GM19463 (cell line): Measurements from ENCODE around the gene NEGR1.

Experiments used
- ATAC-seq: cut with Tn5 transposase; IDR thresholded peaks from one replicate; pipeline ENCODE4 v1.9.1; 2021; ENCODE audit warnings: mild to moderate bottlenecking, moderate library complexity; ENCODE audit not compliant: unreplicated experiment

Gene NEGR1

DNA sequence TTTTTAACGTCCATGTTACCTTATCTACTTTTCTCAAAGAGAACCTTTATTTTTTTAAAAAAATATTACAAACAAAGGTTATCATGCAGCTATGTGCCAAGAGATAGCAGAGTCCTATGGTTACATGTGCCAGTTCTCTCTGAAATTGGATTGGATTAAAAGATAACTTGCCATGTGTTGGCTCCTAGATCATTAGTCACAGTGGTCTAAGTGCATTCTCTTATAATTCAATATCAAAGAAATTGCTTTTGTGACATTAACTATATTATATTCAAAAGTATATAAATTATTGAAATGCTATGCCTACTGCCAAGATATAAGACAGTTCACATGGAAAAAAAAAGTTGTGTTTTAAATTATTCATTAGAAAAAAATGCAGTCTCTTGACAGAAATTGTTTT lies 494.2 kb downstream of the NEGR1 start:
- ATAC-seq = no peak

DNA sequence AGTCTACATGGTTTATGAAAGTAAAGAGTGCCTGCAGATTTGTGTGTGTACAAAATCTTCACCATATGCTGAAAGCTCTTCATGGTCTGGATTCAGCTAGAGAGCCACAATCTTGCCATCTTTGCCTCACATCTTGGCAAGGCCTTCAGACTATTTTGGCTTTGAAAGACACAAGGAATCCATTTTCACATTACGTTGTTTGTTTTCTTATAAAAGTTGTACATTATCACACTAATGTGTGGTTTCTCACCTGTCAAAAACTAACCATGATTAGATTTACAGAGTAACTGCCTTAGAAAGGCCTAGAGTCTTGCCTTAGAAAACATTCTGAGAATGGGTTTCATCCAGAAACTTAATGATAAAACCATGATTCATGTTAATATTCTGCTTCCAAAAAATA lies 494.6 kb downstream of the NEGR1 start:
- no peak for ATAC-seq

DNA sequence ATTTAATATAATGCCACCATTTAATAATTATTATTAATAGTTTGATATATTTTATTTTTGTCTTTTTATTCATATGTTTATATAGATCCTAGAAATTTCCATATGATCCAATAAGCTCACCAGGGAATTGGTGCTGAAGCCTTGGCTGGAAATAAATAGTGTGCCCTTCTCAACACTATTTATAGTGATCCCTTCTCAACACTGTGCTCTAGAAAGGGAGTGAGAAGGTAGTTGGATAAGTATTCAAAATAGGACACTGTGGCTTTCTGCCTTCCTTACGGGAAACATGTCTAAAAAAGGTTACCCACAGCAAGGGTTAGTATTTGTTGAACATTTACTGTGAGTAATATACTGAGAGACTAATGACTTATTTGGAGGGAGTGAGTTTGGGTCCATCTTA lies 496.1 kb downstream of the NEGR1 start:
- no peak for ATAC-seq

DNA sequence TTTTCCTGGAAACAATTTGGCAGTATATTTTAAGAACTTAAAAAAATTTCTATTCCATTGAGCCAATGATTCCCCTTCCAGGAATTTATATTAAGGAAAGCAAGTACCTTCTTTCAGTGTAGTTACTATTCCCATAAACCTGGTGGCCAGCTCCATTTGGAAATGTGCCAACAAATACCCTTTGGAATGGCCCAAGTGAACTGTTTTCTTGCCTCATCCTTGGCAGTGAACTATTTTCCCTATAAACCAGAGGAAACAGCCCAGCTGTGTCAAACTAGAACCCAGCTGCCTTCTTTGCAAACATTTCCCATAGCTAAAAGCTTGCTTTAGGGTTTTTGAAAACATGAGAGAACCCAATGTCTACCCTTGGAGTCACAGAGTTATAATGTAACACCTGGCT lies 496.9 kb downstream of the NEGR1 start:
- ATAC-seq = no peak

DNA sequence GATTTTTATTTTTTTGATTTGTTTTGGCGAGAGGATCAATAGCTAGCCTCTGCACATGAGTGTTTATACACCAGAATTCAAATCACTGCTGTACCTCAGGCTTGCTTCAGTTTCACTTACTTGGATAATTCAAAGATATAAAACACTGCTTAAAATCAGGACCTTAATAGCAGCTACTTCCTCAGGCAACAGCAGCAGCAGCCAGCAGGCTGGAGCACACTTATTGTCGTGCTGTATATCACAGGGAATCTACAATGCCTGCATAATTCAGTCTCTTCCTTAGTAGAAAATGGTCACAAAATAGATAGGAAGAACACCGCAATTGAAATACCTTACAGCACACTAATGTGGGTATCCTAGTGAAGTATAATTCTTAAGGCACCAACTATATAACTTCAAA lies 497.3 kb downstream of the NEGR1 start:
- no peak for ATAC-seq

DNA sequence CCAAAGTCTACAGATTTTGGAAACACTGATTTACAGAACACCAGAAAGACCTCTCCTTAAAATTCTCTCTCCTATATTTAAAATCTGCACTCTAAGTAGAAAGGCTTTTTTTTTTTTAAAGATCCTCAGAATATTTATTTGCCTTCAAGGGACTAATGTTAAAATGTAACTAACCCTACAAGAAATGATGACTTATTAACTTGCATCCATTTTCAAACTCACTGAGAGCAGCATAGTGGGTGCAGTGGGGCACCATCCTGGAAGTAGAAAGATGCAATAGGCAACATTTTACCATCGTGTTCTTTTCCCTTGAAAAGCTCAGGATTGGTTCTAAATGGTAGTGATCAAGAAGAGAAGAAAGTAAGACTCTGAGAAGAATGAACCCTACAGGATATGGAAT lies 498.1 kb downstream of the NEGR1 start:
- ATAC-seq = no peak

DNA sequence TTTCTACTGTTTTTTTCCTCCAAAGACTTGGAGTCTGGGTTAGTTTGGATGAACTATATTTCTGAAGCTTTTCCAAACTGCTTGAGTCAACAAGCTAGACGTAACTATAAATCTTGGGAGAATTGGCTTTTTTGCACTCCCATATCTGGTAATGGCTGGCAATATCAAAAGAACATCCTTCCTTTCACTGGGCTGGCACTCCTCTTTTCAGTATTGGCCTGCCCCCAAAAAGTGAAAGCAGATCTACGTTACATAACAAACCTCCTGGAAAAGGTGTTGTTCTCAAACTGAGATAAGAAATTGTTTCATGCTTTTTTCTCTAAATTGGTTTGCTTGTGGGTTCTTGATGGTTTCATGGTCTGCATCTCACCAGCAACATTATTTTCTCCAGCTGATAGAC lies 499.3 kb downstream of the NEGR1 start:
- no peak for ATAC-seq

DNA sequence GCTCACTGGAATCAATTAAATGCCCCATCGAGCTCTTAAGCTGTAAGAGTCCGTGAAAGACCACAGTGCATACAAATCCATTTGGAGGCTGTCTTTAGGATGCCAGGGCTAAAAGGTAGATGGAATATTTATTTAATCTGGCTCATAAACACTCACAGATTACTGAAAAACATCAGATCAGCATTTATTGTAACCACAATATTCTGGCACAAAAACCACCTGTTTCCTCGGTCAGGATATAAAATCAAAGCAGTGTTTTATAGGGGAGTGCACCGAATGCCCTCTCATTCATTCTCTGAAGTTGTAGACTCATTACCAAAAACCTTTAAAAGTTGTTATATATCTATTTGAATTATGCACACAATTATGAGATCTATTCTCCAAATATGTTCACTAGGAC lies 500.9 kb downstream of the NEGR1 start:
- ATAC-seq = no peak

DNA sequence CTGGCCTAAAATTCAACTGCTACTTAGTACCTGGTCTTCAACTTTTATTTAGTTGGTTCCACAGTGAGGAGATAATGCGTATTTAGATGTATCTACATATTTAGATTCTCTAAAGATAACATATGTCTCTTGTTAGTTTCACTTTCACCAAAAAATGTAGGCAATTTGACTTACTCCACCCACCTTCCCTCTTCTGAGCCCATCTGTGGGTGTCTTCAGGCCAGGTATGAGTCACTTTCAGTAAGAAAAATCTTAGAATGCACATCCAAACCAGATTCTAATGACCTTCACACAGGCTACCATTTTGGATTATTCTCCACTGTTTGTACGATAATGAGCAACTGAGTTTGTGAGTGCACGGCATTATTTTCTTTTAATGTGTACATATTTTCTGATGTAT lies 501.7 kb downstream of the NEGR1 start:
- ATAC-seq = peak; percentile 87

DNA sequence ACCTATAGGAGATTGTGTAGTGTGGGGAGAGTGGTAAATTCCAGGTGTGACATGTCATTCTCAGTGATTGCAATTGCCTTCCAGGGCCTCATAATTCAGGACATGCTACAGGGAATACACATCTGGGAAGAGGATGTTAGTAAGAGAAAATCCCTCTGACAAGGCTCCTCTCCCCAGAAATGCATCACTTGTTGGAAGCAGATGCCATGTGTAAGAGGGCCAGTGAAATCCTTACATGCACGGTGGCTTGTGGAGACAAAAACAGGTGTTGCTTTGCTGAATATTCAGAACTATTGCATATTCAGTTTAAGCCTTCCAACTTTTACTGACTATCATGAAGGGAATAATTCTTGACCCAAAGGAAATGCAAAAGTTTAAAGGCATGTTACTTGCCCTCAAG lies 503.4 kb downstream of the NEGR1 start:
- no peak for ATAC-seq

DNA sequence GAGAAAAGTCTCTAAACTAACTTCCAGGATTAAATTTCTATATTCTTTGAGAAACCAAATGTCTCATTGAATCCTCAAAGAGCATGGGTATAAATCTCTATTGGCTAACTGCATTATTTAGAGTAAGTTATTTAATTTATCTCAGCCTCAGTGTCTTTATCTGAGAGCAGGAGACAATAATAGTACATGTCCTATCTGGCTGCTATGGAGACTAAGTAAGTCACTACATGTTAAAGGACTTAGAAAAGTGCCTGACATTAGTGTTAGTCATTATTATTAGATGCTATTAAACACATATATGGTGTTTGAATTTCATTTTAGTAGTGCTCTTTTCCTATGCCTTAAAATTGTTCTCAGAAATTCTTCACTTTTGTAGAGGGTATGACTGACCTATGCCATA lies 505.2 kb downstream of the NEGR1 start:
- ATAC-seq = no peak

DNA sequence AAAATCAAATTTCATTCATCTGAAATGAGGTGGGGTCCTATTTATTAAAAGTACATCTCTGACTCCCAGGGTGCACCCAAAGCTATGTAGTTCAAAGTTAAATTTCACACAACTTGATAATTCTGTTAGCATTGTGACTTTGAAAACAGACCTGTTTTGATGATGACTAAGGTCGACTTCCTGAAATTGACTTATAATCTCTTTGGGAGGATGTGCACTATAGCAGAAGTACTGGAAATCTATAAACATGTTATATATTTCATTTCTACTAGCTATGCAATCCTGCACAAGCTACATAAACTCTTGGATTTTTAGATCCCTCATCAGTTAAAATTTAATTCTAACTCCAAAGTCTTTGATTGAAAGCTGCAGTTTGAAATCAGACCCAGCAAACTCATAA lies 507.6 kb downstream of the NEGR1 start:
- no peak for ATAC-seq

DNA sequence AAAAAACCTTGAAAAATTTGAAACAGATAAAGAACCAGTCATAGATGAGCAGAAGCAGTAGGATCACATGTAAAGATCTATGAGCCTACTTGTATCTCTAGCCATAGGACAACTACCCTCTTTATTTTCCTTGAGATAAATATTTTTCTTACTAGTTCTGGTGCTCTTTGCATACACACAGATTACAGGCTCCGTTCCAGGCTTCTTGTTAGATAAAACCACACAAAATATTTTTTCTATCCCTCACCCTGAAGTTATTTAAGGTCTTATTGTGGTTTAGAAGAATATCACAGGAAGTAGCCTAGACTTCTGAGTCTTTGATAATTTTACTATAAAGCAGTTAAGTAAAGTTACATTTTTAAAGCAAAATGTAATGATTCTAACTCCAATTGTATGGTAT lies 512.2 kb downstream of the NEGR1 start:
- ATAC-seq = no peak

DNA sequence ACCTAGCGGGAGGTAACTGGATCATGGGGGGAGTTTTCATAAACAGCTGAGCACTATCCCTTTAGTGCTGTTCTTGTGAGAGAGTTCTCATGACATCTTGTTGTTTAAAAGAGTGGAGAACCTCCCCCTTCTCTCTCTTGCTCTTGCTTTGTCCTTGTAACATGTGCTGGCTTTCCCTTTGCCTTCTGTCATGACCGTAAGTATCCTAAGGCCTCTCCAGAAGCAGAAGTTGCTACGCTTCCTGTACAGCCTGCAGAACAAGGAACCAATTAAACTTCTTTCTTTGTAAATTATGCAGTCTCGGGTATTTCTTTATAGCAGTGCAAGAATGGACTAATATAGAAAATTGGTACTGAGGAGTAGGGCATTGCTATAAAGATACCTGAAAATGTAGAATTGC lies 515.6 kb downstream of the NEGR1 start:
- ATAC-seq = no peak

DNA sequence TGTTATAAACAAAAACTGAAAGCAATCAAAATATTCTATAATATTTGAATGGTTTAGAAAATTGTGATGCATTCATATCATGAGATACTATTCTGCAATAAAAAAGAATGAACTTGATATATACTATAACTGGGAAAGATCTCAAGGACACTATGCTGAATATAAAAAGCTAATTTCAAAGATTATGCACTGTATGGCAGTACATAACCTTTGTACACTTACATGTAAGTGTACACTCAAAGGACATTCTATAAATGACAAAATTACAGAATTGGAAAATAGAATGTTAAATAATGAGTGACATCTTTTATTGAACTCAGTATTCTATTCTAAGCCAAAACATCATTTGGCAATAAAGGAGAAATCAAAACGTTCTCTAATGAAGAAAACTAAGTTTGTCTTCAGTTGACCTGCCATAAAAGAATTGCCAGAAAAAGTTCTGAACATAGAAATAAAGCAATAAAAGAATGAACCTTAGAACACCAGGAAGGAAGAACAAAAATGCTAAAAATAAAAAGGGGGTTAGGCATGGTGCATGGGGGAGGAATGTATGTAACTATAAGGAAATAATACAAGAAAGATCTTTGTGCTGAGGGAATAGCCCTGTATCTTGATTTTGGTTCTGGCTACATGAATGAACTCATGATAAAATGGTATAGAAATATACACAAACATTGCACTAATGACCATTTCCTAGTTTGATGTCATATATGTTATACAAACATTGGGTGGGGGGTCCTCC lies 519.7 kb downstream of the NEGR1 start:
- no peak for ATAC-seq

DNA sequence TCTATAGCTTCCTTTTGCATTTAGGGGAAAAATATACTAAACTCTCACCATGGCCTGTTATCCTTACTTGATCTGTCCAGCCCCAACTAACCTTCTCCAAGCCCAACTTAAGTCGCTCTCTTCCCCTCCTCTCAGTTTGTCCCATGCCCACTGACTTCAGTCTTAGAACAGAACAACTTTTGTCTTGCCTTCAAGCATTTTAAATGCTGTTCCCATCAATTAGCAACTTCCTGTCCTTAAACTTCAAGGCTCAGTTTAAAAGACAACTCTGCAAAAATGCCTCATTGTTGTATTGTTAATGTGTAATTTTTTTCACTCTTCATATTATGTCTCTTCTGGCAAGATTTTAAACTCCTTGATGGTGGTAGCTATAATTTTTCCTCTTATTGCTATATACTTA lies 526.9 kb downstream of the NEGR1 start:
- no peak for ATAC-seq

DNA sequence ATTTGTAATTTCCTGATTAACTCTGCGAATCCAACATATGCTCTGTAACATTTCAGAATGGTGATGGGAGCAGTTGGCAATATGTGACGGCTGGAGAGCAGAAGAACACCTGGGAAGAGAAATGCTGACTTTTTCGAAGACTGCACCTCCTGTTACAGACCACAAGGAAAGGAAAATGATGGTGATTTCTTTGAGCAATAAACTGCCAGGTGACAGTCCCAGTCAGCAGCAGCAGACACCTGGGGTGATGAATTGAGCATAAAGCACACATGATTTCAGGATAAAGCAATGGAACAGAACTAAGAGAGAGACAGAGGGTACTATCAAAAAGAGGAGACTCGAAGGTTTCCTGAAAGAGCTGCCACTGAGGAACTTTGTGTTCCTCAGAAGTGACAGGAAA lies 528.6 kb downstream of the NEGR1 start:
- no peak for ATAC-seq

DNA sequence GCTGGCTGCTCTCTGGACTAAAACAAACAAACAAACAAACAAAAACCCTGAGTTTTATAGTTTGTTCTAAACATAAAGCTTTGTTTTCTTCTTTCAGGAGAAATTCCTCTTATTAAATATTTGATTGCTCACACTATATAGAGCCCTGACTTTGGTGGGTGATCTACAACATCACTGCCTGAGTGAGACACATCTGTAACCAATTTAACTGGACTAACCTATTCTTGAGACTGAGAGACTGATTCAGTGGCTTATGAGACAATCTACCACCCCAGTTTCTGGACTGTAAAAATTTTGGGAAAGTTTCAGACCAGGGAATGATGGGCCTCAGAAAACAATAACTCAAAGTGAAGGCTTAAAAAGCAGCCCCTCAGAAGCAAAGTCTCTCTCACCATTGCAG lies 537.0 kb downstream of the NEGR1 start:
- ATAC-seq = no peak

DNA sequence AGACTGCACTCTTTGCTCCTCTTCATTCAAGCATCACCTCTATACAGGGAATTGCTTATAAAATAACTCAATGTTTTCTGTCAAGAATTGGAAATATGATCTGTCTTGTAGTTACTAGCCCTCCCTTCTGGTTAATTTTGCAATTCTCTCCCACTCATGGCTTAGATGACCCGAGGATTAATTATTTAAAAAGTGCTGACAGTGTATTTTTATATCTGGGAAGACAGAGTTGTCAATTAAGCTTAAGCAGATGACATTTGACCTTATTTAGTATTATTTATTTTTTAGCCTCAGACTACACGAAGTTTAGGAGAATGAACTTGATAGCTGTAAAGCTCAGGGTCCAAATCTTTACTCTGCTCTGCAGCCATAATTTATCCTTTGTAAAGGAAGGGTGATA lies 538.5 kb downstream of the NEGR1 start:
- ATAC-seq = no peak

DNA sequence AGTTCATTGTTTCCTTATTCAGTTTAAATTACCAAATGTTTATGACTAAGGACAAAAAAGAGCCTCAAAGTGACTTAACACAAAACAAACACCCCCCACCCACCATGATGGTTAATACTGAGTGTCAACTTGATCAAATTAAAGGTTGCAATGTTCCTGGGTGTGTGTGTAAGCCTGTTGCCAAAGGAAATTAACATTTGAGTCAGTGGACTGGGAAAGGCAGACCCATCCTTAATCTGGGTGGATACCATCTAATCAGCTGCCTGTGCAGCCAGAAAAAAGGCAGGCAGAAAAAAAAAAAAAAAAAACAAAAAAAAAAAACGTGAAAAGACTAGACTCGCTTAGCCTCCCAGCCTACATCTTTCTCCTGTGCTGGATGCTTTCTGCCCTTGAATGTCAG lies 543.4 kb downstream of the NEGR1 start:
- no peak for ATAC-seq

DNA sequence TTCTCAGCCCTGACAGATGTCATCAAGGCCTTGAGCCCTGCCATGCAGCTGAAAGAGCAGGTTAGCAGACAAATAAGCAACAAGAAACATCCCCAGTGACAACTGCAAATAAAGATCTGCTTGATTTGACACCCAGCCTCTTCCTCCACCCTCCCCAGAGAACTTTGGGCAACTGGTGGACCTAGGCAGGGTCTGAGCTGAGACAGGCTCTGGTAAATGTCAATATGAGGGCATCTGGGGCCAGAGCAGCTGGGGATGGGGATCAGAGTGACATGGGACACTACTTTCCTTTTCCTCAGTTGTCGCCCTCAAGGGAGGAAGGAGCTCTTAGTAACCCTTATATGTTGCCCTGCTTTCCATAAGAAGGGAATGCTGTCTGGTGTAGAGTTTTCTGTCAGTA lies 544.1 kb downstream of the NEGR1 start:
- no peak for ATAC-seq

DNA sequence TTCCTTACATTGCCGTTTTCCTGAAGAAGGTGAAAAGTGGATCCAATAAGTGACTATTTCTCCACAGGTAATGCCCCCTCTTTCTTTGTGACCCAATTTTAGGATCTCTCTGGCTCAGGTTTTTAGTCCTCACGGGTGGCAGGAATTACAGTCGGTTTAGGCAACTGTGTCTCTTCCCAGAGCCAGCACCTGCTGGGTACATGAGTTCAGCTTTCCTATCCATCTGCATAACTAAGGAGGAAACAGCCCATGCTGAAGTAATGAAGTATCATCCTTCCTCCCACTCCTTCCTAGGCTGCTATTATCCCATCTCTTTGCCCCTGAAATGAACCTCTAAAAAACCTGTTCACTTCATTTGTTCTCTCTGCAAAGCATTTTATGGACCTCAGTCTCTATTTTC lies 544.6 kb downstream of the NEGR1 start:
- no peak for ATAC-seq

DNA sequence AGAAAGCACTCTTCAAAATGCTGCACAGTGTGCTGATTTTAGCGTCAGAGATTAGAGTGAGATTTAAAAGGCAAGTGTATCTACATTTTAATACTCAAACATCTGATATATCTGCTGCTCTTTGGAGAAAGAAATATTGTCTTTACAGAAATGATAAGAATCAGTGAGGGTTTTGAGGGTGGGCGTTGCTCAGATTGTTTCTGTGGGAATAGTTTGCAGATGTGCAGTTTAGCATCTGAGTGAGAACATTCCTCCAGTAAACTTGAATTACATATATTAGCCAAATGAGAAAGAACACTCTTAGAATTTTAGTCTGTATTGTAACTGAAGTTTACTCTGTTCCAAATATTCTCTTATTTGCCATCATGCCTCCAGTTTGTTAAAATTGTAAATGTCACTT lies 549.2 kb downstream of the NEGR1 start:
- ATAC-seq = no peak
